Fibroblast of peridontal ligament (primary cell): ENCODE data around the gene TMPRSS12.
"Not testable (repeated sequence)": the region's sequence is repeated elsewhere in the genome, so short reads cannot be mapped to it uniquely, and the experiment has no call there.

Experiments used
- DNase-seq: peaks from one replicate; pipeline ENCODE4 v3.0.0-alpha.2; 2010; ENCODE audit errors: extremely low read depth

Gene TMPRSS12

GRCh38 chr12:50925920-50926319, 83.2 kb downstream of the TMPRSS12 start:
- DNase-seq: no peak

DNA sequence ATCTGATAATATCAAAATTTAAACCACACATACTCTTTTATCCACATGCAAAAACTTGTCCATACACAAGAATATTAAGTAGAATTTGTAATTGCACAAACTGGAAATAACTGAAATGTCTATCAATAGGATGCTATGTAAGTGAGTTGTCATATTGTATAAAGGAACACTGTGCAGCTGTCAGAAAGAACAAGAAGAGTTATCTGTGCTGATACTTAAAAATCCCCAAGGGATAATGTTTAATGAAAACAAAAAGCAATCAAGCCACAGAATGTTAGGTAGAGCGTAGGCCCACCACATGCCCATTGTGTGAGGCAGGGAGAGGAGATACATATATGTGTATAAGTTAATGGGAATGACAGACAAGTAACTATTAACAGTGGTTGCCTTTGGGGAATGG, 83.7 kb downstream of the TMPRSS12 start:
- DNase-seq: no peak

DNA sequence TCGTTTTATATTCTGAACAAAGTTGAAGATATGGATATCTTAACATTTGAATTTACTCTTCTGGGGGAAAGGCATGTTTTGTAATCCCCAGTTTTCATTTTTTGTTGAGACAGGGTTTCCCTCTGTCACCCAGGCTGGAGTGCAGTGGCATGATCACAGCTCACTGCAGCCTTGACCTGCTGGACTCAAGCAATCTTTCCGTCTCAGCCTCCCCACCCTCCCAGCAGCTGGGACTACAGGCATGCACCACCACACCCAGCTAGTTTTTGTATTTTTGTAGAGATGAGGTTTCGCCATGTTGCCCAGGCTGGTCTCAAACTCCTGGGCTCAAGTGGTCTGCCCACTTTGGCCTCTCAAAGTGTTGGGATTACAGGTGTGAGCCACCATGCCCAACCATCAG, 84.2 kb downstream of the TMPRSS12 start:
- not testable (repeated sequence) for DNase-seq

DNA sequence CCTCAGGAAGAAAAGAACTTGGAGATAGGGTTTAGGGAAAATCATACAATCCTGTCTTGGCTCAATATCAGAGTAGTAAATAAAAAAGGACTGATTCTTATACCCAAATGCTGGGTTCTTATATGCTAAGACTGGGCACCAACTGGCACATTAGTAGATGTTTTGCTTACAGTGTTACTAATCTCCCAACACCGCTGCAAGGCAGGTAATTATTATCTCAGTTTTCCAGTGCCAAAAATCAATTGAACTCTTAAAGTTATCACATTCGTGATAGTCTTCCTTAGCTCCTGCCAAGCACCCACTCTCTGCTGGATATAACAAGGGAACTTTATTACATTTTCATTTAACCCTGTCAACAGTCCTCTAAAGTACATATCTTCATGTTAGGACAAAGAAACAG, 84.6 kb downstream of the TMPRSS12 start:
- no peak for DNase-seq

GRCh38 chr12:50927766-50928224, 85.1 kb downstream of the TMPRSS12 start:
- no peak for DNase-seq

GRCh38 chr12:50928392-50928791, 85.7 kb downstream of the TMPRSS12 start:
- no peak for DNase-seq

DNA sequence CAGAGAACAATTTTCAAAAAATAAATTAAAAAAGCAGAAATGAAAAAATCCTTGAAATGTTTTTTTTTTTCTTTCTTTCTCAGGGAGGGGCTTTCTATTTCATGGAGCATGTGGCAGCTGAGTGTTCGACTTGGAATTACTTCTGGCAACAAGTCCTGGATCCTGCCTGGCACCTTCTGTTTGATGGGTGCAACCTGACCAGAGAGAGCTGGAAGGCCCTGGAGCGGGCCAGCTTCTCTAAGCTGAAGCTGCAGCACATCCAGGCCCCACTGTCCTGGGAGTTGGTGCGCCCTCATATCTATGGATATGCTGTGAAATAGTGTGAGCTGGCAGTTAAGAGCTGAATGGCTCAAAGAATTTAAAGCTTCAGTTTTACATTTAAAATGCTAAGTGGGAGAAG, 87.1 kb downstream of the TMPRSS12 start:
- no peak for DNase-seq

- DNase-seq: not testable (repeated sequence)
These were observed 87.8 kb downstream of the TMPRSS12 start for GRCh38 chr12:50930477-50930876.

DNA sequence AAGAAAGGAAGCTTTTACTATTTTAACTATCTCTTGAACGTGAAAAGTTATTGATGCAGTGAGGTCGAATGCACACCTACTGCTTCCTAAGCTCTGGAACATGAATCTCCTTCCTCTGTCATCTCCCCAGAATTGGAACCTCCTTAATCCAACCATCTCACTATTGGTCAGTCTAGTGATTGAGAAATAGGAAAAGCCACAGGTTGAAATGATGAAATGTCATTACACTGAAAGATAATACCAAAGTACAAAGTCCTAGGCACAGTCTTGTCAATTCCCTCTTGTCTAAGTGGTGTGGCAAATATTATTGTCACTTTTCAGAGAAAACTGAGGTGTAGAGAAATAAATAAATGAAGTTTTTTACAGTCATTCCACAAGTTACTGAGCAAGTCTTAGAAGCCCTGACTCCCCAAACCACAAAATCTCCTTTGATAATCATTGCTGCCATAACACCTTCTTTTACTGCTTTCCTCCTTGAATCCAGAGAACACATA, 90.1 kb downstream of the TMPRSS12 start:
- no peak for DNase-seq

DNA sequence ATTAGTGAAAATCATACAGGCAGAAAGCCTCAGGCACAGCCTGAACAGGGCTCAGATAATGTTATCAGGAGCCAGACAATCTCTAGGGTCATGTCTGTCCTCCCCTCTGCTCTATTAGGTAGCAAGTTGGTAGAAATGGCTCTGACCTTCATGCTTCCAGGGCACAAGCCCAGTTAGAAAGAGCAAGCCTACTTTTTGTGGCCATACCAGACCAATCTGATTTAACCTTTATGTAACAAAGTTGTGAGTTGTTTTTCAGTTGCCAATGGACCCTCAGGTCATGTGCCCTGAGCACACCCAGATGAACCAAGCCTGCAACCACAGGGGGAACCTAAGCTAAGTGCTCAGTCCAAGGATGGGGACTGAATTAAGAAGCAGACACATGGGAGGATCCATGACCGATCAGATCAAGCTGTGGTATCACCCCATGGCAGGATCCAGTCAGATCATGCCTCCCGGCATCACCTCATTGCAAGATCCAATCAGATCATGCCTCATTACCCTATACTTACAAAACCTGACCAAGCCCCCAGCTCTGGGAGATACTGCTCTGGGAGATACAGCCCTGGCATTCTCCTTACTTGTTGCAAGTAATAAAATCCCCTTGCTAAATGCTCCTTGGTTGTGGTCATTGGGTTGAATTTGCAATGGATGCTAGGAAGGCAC, 90.9 kb downstream of the TMPRSS12 start:
- no peak for DNase-seq

DNA sequence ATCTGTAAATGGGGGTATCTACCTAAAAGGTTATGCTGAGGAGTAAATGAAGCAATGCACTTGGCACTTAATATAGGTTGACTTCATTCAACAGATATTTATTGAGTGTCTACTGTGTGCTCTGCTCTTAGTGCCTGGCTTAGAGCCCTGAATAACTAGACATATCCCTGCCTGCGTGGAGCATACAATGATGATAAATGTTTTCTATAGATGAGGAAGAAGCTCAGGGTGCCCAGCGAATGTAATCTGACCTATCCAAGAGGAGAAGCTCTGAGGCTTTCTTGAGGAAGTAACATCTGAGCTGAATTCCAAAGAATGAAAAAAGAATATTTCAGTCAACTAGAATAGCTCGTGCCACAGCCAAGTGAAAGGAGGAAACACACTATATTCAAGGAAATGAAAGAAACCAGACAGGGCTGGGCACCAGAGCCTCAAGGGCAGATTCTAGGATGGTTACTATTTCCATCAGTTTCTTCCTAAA, 91.7 kb downstream of the TMPRSS12 start:
- peak; percentile 48 for DNase-seq

DNA sequence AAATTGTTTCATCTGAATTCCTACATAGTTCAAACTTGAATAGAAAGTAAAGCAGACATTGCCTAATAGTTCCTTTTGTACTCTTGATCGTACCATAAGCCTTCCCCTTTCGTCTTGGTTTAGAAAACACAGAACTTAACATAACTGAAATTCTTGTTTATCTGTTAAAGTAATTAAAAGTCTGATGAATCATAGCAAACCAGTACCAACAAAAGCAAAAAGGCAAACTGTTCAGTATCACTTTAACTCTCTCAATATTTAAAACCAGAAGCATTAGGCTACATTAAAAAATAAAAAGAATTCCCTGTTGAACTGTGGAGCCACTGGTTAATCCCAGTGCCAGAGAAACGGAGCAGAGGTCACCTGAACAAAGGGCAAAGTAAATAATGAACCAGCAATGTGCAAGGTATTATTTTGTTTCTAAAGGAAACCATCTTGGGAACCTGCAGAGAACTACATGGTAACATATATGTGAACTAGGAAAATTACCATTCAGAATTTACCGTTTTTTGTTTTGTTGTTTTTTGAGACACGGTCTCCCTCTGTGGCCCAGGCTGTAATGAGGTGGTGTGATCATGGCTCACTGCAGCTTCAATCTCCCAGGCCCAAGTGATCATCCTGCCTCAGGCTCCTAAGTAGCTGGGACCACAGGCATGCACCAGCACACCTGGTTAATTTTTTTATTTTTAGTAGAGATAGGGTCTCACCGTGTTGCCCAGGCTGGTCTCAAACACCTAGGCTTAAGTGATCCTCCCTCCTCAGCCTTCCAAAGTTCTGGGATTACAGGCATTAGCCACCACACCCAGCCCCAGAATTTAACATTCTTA, 92.5 kb downstream of the TMPRSS12 start:
- peak; percentile 68 for DNase-seq

DNA sequence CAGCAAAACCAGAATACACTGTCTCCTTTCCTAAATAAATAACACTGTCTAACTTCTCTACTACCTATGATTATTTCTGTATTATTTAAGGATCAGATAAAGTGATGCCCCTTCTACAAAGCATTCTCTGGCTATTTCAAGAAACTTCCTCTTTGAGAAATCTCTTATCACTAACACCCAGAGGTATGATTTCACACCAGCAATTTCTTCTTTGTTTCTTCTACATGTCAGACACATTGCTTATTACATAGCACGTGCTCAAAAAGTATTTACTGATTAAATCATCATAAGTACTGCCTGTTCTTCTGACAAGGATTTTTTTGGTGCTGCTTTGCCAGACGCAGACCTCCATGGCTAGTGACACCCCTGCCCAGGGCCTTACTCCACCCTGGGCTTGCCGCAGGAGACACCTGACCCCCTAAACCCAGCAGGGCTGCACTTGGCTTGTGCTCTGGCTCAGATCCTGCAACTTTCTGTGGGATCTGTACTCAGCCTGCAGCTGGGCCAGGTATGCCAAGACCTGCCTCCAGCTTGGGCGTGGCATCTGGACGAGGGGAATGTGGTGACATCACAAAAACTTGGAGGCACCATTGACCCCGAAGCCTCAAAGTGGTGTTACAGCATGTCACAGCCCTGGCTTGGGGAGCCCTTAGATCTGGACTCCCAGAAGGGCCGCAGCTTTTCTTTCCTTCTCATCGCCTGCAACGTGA, 94.2 kb downstream of the TMPRSS12 start:
- DNase-seq: no peak
